Frontal cortex (tissue), 4 donors: ENCODE results near the gene KCNQ1. TPM values are rescaled to one million over a fixed set of nuclear protein-coding genes. Genes with fewer than 3 reads are reported as not detected.
A peak's percentile ranks its signal among the peaks of the same experiment; 100 is the strongest.

Source experiments
- DNase-seq, 2 donors: peaks; one replicate each; pipeline ENCODE4 v3.0.0; 2012; ENCODE audit warnings: low spot score in 2 of 2
- FAIRE-seq: peaks from 2 replicates; lab custom pipeline; 2012; peaks lifted over from hg19 to GRCh38; lab: Jason Lieb, UNC
- total RNA-seq: library from RNA; depleted of rRNA; stranded (reverse); fragments of >200 nt; gene quantifications from one replicate; pipeline ENCODE4 v1.2.3, GENCODE V29; 2014
- donor health status: control.
- donor health status: control.
- donor health status: control.

Gene KCNQ1
- total RNA-seq, 1 donor from 2014 or later, result under 0.01 TPM

- FAIRE-seq, result no peak
- DNase-seq, result no peak
These were observed 83.7 kb downstream of the KCNQ1 start for GRCh38 chr11:2528301-2529050.

GRCh38 chr11:2529173-2529572 is 84.4 kb downstream of the KCNQ1 start:
- DNase-seq (no peak), FAIRE-seq (no peak)

GRCh38 chr11:2529636-2530035 is 84.8 kb downstream of the KCNQ1 start:
- DNase-seq, result no peak
- FAIRE-seq, result no peak

- no peak for FAIRE-seq
- DNase-seq, result no peak
These were observed 85.5 kb downstream of the KCNQ1 start for GRCh38 chr11:2530131-2530854.

- no peak for FAIRE-seq
These were observed 86.0 kb downstream of the KCNQ1 start for GRCh38 chr11:2530855-2531200.

GRCh38 chr11:2531277-2531986 is 86.6 kb downstream of the KCNQ1 start:
- FAIRE-seq, result no peak
- DNase-seq, result peak; percentile 80 to 86

More at GRCh38 chr11:2530855-2531200, 86.0 kb downstream of the KCNQ1 start:
- no peak for DNase-seq

- DNase-seq, result no peak
- FAIRE-seq, result no peak
These were observed 87.3 kb downstream of the KCNQ1 start for GRCh38 chr11:2531987-2532703.

- FAIRE-seq, result no peak
- DNase-seq, result peak; percentile 87 to 92
These were observed 88.1 kb downstream of the KCNQ1 start for GRCh38 chr11:2532704-2533586.

- no peak for FAIRE-seq
These were observed 88.9 kb downstream of the KCNQ1 start for GRCh38 chr11:2533587-2534133.

GRCh38 chr11:2534134-2534956 is 89.5 kb downstream of the KCNQ1 start:
- no peak for DNase-seq
- no peak for FAIRE-seq

More at GRCh38 chr11:2533587-2534133, 88.9 kb downstream of the KCNQ1 start:
- DNase-seq, result peak in 1 of 2 donors; percentile 42

- DNase-seq (no peak), FAIRE-seq (no peak)
These were observed 90.3 kb downstream of the KCNQ1 start for GRCh38 chr11:2534957-2535672.

GRCh38 chr11:2535673-2536439 is 91.0 kb downstream of the KCNQ1 start:
- no peak for DNase-seq
- FAIRE-seq, result no peak

GRCh38 chr11:2536440-2536989 is 91.7 kb downstream of the KCNQ1 start:
- DNase-seq (no peak), FAIRE-seq (no peak)

- DNase-seq, result no peak
- no peak for FAIRE-seq
These were observed 92.3 kb downstream of the KCNQ1 start for GRCh38 chr11:2537010-2537705.

- FAIRE-seq (no peak), DNase-seq (no peak)
These were observed 93.3 kb downstream of the KCNQ1 start for GRCh38 chr11:2537896-2538724.
